ENCODE measurements around the gene KRTAP19-3. TPM values are rescaled to one million over a fixed set of nuclear protein-coding genes. Genes with fewer than 3 reads are reported as not detected.

KRTAP19-3 gene
- polyA plus RNA-seq, 1 of the 3 experiments (the other 2 are of a cell fraction), result not detected

- POLR2A ChIA-PET, result no interaction called here
- H4K20me1 ChIP-seq (ENCODE audit: insufficient read depth), result no peaks in the 10 kb centered on the region
- no peak overlapping the region for H3K27ac ChIP-seq (ENCODE audit: low read depth in 2 of 2, low read length in 1 of 2)
- H3K4me2 ChIP-seq, result no peak overlapping the region
- no peaks in the 10 kb centered on the region for H3K79me2 ChIP-seq (ENCODE audit: insufficient read depth)
- H3K9me2 ChIP-seq, result no peaks in the 10 kb centered on the region
- TF ChIP-seq TCF12 (IDR thresholded peaks at IDR 0.05) (no peak), RXRA (IDR thresholded peaks at IDR 0.05; ENCODE audit: borderline replicate concordance, low read depth) (no peak), USF1 (IDR thresholded peaks at IDR 0.05; ENCODE audit: borderline replicate concordance, low read depth) (no peak), USF2 (IDR thresholded peaks at IDR 0.05; ENCODE audit: borderline replicate concordance, low read depth, low read length) (no peak), PBX3 (IDR thresholded peaks at IDR 0.05) (no peak), RAD21 (IDR thresholded peaks at IDR 0.05; ENCODE audit: low read length) (no peak), JUND (IDR thresholded peaks at IDR 0.05) (no peak), YY1 (IDR thresholded peaks at IDR 0.05; ENCODE audit: low read depth) (no peak), TEAD4 (IDR thresholded peaks at IDR 0.05; ENCODE audit: borderline replicate concordance, insufficient read depth) (no peak), GATA2 (CRISPR knock-in tag; IDR thresholded peaks at IDR 0.05) (no peak), EZH2phosphoT487 (IDR thresholded peaks at IDR 0.05; ENCODE audit: borderline replicate concordance, low read depth) (no peak)
- TF ChIP-seq, protein P1, sequence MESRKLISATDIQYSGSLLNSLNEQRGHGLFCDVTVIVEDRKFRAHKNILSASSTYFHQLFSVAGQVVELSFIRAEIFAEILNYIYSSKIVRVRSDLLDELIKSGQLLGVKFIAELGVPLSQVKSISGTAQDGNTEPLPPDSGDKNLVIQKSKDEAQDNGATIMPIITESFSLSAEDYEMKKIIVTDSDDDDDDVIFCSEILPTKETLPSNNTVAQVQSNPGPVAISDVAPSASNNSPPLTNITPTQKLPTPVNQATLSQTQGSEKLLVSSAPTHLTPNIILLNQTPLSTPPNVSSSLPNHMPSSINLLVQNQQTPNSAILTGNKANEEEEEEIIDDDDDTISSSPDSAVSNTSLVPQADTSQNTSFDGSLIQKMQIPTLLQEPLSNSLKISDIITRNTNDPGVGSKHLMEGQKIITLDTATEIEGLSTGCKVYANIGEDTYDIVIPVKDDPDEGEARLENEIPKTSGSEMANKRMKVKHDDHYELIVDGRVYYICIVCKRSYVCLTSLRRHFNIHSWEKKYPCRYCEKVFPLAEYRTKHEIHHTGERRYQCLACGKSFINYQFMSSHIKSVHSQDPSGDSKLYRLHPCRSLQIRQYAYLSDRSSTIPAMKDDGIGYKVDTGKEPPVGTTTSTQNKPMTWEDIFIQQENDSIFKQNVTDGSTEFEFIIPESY (IDR thresholded peaks at IDR 0.05; ENCODE audit: borderline replicate concordance, low read depth), result no peak
- TF ChIP-seq, protein P2, sequence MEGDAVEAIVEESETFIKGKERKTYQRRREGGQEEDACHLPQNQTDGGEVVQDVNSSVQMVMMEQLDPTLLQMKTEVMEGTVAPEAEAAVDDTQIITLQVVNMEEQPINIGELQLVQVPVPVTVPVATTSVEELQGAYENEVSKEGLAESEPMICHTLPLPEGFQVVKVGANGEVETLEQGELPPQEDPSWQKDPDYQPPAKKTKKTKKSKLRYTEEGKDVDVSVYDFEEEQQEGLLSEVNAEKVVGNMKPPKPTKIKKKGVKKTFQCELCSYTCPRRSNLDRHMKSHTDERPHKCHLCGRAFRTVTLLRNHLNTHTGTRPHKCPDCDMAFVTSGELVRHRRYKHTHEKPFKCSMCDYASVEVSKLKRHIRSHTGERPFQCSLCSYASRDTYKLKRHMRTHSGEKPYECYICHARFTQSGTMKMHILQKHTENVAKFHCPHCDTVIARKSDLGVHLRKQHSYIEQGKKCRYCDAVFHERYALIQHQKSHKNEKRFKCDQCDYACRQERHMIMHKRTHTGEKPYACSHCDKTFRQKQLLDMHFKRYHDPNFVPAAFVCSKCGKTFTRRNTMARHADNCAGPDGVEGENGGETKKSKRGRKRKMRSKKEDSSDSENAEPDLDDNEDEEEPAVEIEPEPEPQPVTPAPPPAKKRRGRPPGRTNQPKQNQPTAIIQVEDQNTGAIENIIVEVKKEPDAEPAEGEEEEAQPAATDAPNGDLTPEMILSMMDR (IDR thresholded peaks at IDR 0.05), result no peak
- H3F3A ChIP-seq (replicated peaks; ENCODE audit: insufficient read depth), result no peaks in the 10 kb centered on the region
- no peaks in the 10 kb centered on the region for H3K9me3 ChIP-seq
- WGBS (ENCODE audit: low lambda C conversion rate), result 7% methylated on average over 1 of the region's 1 CpG
- CTCF ChIA-PET, result no interaction called here
- H3K4me1 ChIP-seq (ENCODE audit: control insufficient read depth in 1 of 2, insufficient read depth in 2 of 2, low read depth in 1 of 2, low read length in 1 of 2), result no peaks in the 10 kb centered on the region
- H2AFZ ChIP-seq (ENCODE audit: low read depth), result no peak overlapping the region
- no peaks in the 10 kb centered on the region for H3K36me3 ChIP-seq (replicated peaks in 1 of 2; ENCODE audit: control insufficient read depth in 1 of 2, insufficient read depth in 2 of 2, low read length in 1 of 2)
- no peak for DNase-seq
- H3K4me3 ChIP-seq (ENCODE audit: low read depth in 2 of 2, low read length in 1 of 2), result no peak overlapping the region
- no peaks in the 10 kb centered on the region; the same call in 1 of the 2 replicates for H3K27me3 ChIP-seq (ENCODE audit: insufficient read depth)
- H3K9ac ChIP-seq, result no peak overlapping the region
These were observed 23.9 kb upstream of the KRTAP19-3 start for GRCh38 chr21:30515681-30516080.
